Brain microvascular endothelial cell (primary cell): ENCODE results near the gene KNSTRN.

ENCODE experiments used
- DNase-seq: peaks from one replicate; pipeline ENCODE4 v3.0.0-alpha.2; 2020
- H3K27ac ChIP-seq: fragments of 250-450 bp; sonication (Bioruptor Pico); 2 replicates; pipeline ENCODE4 v1.5.1; 2020; ENCODE audit warnings: mild to moderate bottlenecking, moderate library complexity
- H3K27me3 ChIP-seq: fragments of 250-450 bp; sonication (Bioruptor Pico); replicated peaks from 2 replicates; pipeline ENCODE4 v1.5.1; 2020; ENCODE audit warnings: mild to moderate bottlenecking
- H3K36me3 ChIP-seq: fragments of 250-450 bp; sonication (Bioruptor Pico); replicated peaks from 2 replicates; pipeline ENCODE4 v1.5.1; 2020; ENCODE audit warnings: mild to moderate bottlenecking
- H3K4me3 ChIP-seq: 2 replicates; pipeline ENCODE4 v1.5.1; 2011; ENCODE audit warnings: low read depth, mild to moderate bottlenecking, control low read depth, low read length, moderate library complexity
- in situ Hi-C: cut with HindIII; loops from 2 replicates; pipeline ENCODE4 v1.10.0; 2017; ENCODE audit warnings: low sequenced_read_pairs, low pct_ligation_motif_present
- TF ChIP-seq, protein P1 (sequence below): IDR thresholded peaks from 2 replicates; pipeline ENCODE4 v1.5.1; 2011; ENCODE audit warnings: low read depth, mild to moderate bottlenecking, moderate library complexity, low read length, control low read depth, inconsistent platforms; ENCODE audit errors: missing control alignments

Gene KNSTRN

DNA sequence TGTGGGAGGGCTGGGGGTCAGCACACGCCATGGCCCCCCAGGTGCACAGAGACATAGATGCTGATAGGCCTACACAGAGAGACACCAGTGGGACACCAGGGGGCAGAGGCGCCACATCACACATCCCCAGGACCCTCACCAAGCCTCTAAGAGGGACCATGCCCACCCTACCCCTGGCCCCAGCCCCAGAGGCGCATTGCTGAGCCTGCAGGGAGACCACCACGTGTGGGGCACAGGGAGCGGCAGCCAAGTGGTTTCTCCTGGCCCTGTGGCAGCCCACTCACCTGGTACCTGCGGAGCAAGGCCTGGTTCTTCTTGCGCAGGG is 42.9 kb upstream of the KNSTRN start:
- H3K27ac ChIP-seq = peak overlapping the region; percentile 95
- no peaks in the 10 kb centered on the region for H3K27me3 ChIP-seq
- DNase-seq = no peak

GRCh38 chr15:40340038-40340739 is 42.3 kb upstream of the KNSTRN start:
- TF ChIP-seq, protein P1, sequence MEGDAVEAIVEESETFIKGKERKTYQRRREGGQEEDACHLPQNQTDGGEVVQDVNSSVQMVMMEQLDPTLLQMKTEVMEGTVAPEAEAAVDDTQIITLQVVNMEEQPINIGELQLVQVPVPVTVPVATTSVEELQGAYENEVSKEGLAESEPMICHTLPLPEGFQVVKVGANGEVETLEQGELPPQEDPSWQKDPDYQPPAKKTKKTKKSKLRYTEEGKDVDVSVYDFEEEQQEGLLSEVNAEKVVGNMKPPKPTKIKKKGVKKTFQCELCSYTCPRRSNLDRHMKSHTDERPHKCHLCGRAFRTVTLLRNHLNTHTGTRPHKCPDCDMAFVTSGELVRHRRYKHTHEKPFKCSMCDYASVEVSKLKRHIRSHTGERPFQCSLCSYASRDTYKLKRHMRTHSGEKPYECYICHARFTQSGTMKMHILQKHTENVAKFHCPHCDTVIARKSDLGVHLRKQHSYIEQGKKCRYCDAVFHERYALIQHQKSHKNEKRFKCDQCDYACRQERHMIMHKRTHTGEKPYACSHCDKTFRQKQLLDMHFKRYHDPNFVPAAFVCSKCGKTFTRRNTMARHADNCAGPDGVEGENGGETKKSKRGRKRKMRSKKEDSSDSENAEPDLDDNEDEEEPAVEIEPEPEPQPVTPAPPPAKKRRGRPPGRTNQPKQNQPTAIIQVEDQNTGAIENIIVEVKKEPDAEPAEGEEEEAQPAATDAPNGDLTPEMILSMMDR = no peak
- Histone ChIP-seq H3K27me3 (no peaks in the 10 kb centered on the region), H3K4me3 (peak overlapping the region; percentile 56), H3K36me3 (peaks cover 23% of the 10 kb centered on the region), H3K27ac (peak overlapping the region; percentile 95)
- in situ Hi-C loops = no loop called here
- DNase-seq = no peak

More for the DNA sequence above, 42.9 kb upstream of the KNSTRN start:
- in situ Hi-C loops = no loop called here
- TF ChIP-seq, protein P1 = peak; percentile 50
- Histone ChIP-seq H3K4me3 (peak overlapping the region; percentile 56), H3K36me3 (peaks cover 26% of the 10 kb centered on the region)

DNA sequence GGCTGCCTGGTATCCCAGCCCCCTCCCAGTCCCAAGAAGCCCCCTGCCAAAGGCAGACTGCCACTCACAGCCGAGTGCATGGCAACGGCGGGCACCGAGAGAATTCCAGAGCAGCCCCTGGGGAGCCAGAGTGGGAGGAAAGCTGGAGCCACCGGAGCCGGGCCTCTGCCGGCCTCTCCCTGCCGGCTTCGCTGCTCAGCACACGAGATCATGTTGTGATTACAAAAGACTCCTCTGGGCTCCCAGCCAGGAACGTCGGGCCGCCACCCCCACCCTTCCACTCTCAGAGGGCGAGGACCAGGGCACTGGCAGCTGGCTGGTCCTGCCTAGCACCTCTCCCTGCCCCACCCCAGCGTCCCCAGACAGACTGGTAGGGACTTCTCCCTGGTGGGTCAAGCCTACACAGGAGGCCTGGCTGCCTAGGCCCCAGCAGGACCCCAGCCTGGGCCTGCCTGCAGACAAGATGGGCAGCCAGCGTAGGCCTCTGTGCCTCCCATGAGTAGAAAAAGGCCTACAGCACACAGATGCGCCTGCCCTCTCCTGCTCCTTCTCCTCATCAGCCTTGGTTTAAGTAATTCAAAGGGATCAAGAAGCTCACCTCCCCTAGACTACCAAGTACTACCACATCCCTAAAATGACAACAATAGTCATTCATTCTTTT is 41.7 kb upstream of the KNSTRN start, which contains the start of gene CCDC9B:
Gene CCDC9B, minus strand, starts transcription at position 200 of the 661 bp plus-strand sequence. Its CDS starts 120 bp downstream, at position 80.
- in situ Hi-C loops = no loop called here
- H3K4me3 ChIP-seq = peak within 1 kb of the TSS; percentile 56
- peak within 1 kb of the TSS; percentile 95 for H3K27ac ChIP-seq
- no peaks in the 10 kb centered on the region for H3K27me3 ChIP-seq
- DNase-seq = peak; percentile 81
- H3K36me3 ChIP-seq = peaks cover 17% of the 10 kb centered on the region
- TF ChIP-seq, protein P1 = no peak

DNA sequence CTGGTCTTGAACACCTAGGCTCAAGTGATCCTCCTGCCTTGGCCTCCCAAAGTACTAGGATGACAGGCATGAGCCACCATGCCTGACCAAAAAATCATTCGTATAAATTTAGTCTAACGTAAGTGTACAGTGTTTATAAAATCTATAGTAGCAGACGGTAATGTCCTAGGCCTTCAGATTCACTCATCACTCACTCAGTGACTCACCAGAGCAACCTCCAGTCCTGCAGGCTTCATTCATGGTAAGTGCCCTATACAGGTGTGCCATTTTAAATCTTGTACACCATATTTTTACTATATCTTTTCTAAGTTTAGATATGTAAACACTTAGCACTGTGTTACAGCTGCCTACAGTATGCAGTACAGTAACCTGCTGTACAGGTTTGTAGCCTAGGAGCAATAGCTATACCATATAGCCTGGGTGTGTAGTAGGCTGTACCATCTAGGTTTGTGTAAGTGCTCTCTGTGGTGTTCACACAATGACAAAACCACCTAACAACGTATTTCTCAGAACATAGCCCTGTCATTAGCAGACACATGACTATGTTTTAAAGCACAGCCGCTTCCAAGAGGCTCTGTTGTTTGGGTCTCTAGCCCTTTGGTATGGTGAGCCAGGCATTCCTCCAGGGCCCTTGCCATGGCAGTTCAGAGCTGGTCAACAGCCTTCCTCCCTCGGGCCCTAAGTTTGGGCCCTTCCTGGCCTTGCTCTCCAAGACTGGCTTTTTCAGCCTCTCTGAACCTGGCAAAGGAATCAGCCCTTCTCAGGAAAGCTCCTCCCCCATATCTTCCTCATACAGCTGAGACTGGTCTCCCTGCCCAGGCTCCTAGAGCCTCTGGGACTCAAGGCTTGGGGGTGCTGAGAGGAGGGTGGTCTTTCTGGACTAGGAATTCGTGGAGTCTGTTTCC is 39.9 kb upstream of the KNSTRN start:
- Histone ChIP-seq H3K4me3 (no peak overlapping the region), H3K27ac (peak overlapping the region; percentile 96), H3K27me3 (no peaks in the 10 kb centered on the region), H3K36me3 (peaks cover under 1% of the 10 kb centered on the region)
- no peak for DNase-seq
- in situ Hi-C loops = no loop called here
- TF ChIP-seq, protein P1 = no peak

- H3K27me3 ChIP-seq = no peaks in the 10 kb centered on the region
- H3K4me3 ChIP-seq = no peak overlapping the region
- TF ChIP-seq, protein P1 = no peak
- DNase-seq = peak; percentile 96
- peak overlapping the region; percentile 96 for H3K27ac ChIP-seq
- in situ Hi-C loops = no loop called here
- H3K36me3 ChIP-seq = no peaks in the 10 kb centered on the region
Measured at GRCh38 chr15:40343512-40343911, 39.0 kb upstream of the KNSTRN start.
